ENCODE results near the gene TSPAN18.

Gene TSPAN18

DNA sequence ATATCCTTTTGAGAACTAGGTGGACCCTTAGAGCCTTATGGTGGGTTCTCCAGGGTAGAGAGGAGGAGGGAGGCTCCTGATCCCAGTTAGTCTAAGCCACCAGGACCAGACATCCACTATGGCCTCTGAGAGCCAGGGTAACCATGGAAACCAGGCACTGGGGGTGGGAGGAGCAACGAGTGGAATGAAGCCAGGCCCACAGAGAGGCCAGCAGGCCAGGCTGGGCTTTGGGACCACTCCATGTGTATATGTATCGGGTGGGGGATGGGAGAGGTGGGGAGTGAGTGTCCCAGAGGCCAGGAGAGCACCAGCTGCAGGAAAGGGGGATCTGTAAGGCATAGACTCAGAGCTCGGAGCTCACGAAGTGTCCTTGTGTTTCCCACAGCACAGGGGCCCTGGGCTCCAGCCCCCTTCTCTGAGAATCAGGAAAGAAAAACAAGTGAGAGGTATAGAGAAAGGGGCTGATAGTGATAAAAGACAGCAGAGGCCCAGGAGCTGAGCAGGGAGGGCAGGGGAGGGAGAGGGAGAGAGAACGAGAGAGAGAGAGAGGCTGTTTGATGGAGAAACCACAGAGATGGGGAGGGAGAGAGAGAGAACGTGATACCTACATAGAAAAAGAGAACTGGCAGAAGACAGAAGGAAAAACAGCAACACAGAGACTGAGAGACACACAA lies 15.5 kb upstream of the TSPAN18 start:
- no peak for DNase-seq (ENCODE audit: low read depth in 3 of 3)

DNA sequence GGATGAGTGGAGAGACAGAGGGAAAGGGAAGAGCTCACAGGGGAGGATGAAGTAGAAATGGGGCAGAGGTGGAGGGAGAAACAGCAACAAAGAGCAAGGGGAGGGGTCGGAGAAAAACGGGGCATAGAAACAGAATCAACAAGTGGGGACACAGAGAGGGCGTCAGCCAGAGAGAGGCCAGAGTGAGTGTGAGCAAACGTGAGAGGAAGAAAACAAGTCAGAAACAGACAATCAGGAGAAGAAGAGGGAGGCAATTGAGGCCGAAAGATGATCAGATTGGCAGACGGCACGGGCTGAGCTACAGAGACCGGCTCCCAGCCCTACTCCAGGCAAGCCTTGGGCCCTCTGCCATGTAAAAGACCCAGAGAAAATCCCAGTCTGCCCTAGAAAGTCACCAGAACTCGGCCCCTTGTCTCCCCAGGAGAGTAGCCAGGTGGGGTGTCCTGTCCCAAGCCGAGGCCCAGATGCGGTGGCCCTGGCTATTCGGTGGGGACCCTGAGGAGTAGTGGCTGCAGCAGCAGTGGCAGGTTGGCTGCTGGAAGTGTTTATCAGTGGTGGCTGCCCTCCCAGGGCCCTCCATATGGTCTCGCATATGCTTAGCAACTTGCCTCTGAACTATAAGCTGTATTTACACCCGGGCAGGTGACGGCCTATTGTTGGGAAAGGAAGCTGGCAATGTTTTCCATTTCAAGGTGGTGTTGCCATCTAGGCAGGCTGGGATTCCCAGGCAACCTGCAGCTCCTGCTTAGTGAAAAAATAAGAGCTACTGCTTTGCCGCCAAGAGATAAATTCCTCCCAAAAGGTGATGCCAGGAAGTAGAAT lies 14.8 kb upstream of the TSPAN18 start:
- DNase-seq (ENCODE audit: low read depth in 3 of 3): no peak

DNA sequence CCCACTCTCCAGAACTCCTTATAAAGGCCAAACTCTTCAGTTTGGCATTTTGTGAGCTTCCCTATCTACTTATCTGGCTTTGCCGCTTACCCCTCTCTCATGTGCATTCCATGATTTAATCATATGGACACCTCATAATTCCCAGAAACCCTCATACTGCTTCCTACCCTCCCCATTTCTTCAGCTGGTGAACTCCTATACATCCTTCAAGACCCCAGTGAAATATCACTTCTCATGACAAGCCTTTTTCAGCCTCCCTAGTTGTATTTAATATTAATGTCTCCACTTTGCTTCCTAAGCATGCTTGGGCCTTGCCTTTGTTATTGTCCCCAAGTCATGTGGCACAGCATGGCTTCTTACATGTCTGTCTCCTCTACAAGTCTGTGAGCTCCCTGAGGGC lies 13.7 kb upstream of the TSPAN18 start:
- DNase-seq (ENCODE audit: low read depth in 3 of 3): no peak

DNA sequence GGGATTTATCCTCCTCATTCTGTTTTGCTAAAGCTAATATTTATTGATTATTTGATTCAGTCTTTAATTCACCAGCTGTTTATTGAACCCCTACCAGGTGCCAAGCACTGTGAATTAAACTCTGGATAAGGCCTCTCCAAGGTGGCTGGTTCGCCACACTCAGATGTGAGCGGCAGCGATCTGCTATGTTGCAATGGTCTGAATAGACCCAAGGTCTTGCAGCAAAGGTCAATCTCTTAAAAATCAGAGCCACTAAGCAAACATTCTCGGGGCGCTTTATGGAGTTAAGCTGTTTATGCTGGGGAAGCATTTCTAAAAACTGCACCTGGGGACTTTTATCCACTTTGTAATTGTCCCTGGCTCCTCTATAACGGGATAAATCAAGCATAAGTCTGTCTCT lies 10.5 kb upstream of the TSPAN18 start:
- DNase-seq (ENCODE audit: low read depth in 3 of 3): no peak

DNA sequence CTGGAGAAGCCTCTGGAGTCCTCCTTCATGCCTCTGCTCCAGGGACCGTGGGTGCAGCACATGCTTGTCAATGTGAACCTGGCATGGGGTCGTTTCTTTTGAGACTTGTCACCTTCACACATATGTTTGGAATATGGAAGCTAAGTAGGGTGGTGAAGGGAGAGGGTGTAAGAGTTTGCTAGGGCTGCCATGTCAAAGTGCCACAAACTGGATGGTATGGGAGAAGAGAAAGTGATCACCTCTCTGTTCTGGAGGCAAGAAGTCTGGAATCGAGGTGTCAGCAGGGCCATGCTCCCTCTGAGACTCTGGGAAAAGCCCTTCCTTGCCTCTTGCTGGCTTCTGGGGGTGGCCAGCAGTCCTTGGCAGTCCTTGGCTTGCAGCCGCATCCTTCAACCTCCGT lies 8.7 kb upstream of the TSPAN18 start:
- no peak for DNase-seq (ENCODE audit: low read depth in 3 of 3)

DNA sequence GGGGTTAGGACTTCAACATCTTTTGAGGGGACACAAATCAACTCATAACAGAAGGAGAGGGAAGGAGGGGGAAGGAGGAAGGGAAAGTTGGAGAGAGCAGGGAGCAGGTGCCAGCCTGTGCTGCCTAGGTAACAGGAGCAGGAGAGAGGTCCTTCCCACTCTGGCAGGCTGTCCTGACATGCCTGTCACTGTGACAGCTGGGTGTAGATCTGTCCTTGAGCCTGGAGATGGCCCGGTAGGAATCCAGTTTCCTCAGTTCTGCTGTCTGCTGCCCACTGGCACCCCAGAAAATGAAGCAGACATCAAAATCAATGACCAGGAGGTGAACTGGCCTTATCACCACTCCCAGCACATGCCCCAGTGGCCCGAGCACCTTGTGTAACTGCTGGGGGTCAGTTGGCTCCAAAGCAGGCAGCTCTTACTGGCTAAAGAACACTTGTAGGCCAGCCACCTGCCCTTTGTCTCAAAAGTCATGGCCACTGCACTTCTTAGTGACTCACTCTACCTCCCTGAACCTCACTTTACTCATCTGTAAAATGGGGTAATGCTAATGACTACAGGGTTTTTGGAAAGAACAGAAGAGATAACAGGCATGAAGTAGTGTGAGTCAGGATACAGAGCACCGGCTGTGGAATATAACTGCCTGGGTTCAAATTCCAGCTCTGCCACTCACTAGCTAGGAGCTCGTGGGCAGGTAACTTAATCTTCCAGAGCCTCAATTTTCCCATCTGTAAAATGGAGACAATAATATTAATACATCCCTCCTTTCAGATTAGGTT lies 8.0 kb upstream of the TSPAN18 start:
- DNase-seq (ENCODE audit: low read depth in 3 of 3): no peak

DNA sequence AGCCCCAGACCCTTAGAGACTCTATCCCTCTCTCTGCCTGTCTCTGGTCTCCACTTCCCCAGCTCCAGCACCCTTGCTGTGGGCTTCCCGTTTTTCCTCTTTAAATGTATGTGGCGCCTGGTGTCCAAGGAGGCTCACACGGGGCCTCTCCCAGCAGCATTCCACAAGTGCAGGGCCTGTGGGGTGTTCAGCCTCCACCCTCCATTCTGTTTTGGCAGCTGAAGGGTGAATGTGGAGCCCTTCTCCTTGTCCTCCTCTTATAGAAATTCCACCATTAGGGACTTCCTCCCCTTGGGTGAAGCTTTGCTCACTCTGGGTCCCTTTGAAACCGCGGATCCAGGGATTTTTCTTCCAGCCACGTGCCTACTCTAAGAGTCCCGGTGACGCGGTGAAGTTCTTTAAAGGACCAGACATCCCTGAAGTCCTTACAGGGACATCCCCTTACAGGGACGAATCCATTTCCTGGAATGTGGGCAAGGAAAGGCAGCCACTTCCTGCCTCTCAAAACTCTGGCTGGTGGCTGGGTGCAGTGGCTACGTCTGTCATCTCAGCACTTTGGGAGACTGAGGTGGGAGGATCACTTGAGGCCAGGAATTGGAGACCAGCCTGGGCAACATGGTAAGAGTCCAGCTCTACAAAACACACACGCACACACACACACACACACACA lies 1.6 kb upstream of the TSPAN18 start:
- no peak for DNase-seq (ENCODE audit: low read depth in 3 of 3)

DNA sequence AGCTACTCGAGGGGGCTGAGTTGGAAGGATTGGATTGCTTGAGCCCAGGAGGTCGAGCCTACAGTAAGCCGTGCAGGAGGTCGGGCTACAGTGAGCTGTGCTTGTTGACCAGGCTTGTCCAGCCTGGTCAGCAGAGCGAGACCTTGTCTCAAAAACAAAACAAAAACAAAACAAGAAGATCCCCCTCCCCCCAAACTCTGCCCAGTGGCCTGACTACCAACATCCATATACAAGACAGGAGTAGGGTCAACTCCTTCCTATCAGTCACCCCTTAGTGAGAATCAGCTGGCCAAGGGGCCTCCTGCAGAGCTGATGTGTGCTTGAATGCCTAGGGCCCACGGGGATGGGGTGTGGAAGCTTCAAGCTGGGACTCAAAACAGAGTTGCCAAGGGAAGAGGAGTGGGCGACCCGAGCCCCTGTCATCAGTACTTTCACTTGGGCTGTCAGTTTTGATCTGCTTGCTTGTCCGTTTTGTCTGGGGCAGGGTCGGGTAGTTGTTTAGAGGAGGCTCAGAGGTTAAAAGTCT lies 942 bp upstream of the TSPAN18 start:
- DNase-seq (ENCODE audit: low read depth in 3 of 3): no peak

DNA sequence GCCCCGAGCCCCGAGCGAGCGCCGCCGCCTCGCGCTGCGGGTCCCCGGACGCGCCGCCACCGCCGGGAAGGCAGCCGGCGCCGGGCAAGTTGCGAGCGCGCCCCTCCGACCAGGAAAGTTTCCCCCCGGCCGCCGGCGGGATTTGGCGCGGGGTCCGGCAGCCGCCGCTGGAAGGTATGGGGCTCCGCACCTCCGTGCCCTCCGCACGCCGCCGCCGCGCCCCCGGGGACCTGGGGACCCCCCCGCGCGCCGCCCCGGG lies 281 bp downstream of the TSPAN18 start:
- DNase-seq (ENCODE audit: low read depth in 3 of 3): no peak

DNA sequence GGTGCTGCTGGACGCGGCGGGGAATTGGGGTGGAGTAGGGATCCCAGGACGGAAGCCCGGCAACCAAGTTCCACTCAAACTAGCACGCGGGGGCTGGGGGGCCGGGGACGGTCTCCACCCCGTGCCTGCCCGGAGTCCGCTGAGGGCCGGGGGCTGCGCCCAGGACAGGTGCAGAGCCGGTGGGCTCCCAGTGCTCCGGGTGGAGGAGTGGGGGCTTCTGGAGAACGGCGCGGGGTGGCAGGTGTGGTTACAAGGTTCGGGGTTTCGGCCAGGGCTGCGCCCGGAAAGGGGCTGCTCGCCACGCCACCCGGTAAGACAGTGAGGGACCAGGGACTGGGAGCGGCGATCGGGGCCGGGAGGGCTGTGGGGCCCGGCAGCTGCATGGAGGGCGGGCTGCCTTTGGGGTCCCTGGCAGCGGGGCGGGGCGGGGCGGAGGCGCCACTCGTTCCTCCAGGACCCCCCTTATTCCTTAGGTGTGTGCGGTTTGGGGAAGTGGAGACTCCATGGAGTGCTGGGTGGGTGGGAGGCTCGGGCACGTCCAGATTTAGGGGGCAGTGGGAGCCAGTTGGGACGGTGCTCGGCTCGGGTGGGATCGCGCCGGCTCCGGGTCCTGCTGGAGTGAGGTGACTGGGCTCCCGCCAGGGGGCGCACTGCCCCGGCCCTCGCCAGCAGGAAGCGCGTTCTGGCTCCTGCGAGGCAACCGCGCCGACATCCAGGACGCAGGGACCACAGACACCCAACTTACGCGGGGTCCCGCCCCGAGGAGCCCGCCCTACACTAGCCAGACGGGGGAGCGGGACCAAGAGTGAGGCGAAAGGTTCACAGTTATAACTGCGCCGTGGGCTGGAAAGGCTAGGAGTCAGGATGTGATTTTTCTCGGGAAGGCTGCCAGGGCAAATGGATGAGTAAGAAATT lies 868 bp downstream of the TSPAN18 start:
- peak; percentile 66 to 74 (median 68) for DNase-seq (ENCODE audit: low read depth in 3 of 3)

DNA sequence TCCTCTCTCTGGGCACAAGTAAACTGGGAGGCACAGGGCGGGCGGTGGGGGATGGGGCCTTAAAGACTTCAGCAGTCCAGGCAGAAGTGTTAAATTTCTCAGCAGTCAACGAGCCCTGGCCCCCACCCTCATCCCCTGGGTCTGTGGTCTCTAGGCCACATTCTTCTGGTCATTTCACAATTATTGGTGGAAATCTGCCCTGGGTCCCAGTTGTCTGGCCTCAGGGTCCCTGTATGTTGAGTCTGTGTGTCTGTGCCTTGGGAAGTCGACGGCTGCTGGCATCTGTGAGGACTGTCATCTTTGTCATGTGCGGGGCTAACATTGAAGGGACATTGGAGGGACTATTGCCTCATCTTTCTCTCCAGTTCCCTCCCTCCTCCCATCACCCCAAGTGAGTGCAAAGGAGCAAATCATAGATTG lies 1.7 kb downstream of the TSPAN18 start:
- DNase-seq (ENCODE audit: low read depth in 3 of 3): no peak

DNA sequence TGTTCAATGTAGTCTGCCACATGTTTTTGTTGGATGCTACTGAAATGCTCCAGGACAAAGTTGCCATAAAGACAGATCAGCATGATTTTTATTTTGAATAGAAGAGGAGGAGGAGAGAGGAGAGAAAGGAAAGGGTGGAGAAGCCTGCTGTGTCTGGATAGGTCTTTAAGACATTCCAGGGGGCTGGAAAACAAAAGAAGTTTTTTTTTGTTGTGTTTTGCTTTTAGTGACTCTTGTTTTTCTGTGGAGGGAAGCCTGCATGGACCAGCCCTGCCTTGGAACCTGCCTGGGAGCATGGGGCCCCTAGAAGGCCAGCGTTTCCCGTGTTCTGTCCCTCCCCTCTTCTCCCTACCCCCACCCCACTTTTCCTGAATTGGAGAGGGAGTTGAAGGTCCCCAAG lies 2.3 kb downstream of the TSPAN18 start:
- DNase-seq (ENCODE audit: low read depth in 3 of 3): no peak

DNA sequence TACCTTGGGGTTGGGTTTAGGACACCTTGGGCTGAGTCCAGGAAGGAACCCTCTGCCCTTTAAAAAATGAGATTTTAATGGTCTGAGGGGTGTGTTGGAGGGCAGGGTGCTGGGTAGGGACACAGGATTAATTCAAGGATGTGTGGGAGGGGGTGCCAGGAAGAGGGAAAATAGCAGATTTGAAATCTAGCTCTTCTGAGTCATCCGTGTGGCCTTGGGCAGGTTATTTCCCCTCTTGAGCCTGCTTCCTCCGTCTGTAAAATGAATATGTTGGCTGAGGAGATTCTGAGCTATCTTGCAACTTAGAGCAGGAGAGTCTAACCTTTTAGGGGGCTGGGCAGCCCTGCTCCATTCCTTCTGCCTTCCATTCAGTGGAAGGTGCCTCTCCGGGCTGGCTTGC lies 3.0 kb downstream of the TSPAN18 start:
- no peak for DNase-seq (ENCODE audit: low read depth in 3 of 3)

DNA sequence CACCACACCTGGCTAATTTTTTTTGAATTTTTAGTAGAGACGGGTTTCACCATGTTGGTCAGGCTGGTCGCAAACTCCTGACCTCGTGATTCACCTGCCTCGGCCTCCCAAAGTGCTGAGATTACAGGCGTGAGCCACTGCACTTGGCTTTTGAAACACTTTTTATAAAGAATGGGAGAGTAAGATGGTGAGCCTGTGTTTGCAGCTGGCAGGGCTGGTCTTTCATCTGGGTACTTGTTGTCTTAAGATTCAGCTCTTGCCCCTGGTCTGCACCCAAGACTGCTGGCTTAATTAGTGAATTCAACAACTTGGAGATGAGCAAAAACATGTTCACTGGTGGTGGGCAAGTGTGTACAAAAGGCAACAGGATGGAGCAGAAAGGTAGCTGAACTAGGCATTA lies 4.0 kb downstream of the TSPAN18 start:
- no peak for DNase-seq (ENCODE audit: low read depth in 3 of 3)

DNA sequence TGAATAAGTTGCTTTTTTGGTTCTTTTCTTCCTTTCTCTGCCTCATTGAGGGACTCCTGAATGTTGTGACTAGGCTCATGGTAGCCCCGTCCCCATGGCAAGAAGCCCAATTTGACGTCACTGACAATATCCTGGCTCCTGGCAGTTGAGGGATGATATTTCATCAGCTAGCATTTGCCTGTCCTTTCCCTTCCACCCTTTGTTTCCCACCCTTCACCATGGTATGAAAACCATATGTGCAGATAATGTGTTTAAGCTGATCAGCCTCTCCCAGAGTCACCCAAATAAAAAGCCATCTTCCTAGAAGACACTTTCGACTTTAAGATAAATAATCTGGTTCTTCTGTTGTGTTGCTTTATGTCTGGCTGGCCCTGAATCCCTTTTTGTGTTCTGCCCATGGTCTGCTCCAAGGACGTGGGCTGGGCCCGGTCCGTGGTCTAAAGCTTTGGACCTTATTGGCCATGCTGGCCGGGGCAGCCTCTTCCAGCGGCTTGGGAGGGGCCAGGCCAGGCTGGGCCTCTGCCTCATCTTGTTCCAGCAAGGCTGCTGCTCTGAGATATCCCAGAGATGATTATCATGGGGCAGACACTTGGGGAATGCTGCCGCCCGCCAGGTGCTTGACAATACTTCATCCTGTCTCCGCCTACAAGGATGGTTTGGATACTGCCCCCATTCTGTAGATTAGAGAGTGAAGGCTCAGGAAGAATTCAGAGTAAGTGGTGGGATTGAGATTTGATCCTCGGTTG lies 5.1 kb downstream of the TSPAN18 start:
- DNase-seq (ENCODE audit: low read depth in 3 of 3): no peak

DNA sequence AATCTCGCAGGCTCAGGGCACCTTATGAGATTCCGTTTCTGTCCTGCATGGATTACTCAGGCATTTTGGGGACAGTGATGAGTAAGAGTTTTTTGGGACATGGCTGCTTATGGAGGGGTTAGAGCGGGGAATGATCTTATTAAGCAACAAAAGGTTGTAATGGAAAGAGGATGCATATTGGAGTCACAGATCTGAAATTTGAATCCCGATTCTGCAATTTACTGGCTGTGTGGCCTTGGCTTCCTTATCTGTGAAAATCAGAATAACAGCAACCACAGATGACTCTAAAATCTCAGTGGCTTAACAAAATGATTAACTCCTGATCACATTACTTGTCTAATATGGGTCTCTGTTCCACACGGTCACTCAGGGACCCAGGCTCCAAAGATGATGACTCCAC lies 5.8 kb downstream of the TSPAN18 start:
- no peak for DNase-seq (ENCODE audit: low read depth in 3 of 3)

DNA sequence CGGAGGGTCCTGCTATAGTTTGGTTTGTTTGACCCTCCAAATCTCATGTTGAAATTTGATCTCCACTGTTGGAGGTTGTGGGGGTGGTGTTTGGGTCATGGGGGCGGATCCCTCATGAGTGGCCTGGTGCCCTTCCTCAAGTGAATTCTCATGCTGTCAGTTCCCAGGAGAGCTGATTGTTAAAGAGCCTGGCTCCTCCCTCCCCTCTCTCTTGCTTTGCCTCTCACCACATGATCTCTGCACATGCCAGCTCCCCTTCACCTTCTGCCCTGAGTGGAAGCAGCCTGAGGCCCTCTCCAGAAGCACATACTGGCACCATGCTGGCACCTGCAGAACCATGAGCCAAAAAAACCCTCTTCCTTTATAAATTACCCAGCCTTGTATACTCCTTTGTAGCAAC lies 7.1 kb downstream of the TSPAN18 start:
- no peak for DNase-seq (ENCODE audit: low read depth in 3 of 3)

DNA sequence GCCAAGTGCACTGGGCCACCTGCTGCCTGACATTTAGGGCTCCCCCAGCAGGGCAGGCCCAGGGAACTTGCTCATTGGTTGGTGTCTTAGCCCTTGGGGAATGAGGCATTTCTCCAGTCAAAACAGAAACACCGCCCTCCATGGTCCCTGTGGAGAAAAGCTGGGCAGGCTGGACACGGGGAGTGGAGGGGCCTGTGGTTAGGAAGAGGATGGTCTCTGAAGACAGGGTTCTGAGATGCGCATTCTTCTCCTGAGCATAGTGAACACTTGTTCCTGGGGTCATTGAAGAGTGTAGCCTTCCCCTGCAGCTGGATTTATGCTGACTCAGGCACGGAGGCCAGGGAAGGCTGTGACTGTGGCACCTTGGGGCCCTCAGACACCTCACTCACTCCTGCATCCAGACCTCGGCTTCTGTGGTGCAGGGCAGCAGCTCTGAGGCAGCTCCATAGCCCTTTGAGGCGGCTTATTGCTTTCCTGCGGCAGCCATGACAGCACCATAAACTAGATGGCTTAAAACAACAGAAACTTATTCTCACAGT lies 8.2 kb downstream of the TSPAN18 start:
- DNase-seq (ENCODE audit: low read depth in 3 of 3): no peak

DNA sequence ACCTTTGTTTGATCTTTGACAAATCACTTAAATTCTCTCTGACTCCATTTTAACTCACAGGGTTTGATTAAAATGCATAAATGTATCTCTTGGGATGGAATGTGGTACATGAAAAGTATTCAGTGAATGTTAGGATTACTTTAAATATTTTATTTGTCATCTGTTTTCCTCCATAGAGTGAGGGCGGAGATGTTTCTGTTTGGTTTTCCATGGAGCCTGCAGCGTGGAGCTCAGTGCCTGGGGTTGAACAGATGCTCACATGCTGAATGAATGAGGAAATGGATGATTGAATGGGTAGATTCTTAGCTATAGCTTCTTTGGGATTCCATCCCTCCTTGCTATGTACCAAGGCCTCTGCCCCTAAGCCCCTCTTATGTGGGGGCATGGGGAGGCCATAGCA lies 10.0 kb downstream of the TSPAN18 start:
- no peak for DNase-seq (ENCODE audit: low read depth in 3 of 3)
